ENCODE measurements around the gene PRKCA. TPM values are rescaled to one million over a fixed set of nuclear protein-coding genes. Genes with fewer than 3 reads are reported as not detected.

The PRKCA gene
- total and polyA plus RNA-seq, 2 of the 13 experiments (the other 11 are each of a cell fraction or from before 2014, with no cell fraction given) = 18.5 to 21.5 TPM

GRCh38 chr17:66704858-66705520 lies 402.6 kb downstream of the PRKCA start (continued):
- no peak for TF ChIP-seq ZBTB39 (CRISPR knock-in tag; IDR thresholded peaks at IDR 0.05)
- TF ChIP-seq ZNF180 (CRISPR knock-in tag; IDR thresholded peaks at IDR 0.05; ENCODE audit: borderline replicate concordance, low read depth) = no peak

GRCh38 chr17:66706851-66707450 lies 404.5 kb downstream of the PRKCA start:
- Histone ChIP-seq H3K79me2 (ENCODE audit: insufficient read depth, low read length) (no peaks in the 10 kb centered on the region), H3K4me3 (replicated peaks in 1 of 3; ENCODE audit: insufficient read depth in 1 of 3, low read depth in 2 of 3, low read length in 3 of 3) (no peak overlapping the region), H3K9ac (ENCODE audit: insufficient read depth, low read depth, low read length) (no peak overlapping the region), H3K9me3 (ENCODE audit: low read length) (no peaks in the 10 kb centered on the region), H4K20me1 (ENCODE audit: insufficient read depth, low read length) (no peaks in the 10 kb centered on the region), H3K4me2 (ENCODE audit: low read depth, low read length) (no peak overlapping the region), H3K27ac (ENCODE audit: extremely low read length, insufficient read depth, low read length) (no peak overlapping the region), H3K4me1 (ENCODE audit: insufficient read depth, low read length) (peaks cover 8% of the 10 kb centered on the region), H3K36me3 (replicated peaks in 1 of 2; ENCODE audit: control insufficient read depth in 1 of 2, insufficient read depth in 2 of 2, low read length in 2 of 2) (no peaks in the 10 kb centered on the region), H2AFZ (ENCODE audit: low read length) (no peak overlapping the region), H3K27me3 (ENCODE audit: control insufficient read depth in 1 of 2, insufficient read depth in 2 of 2, low read length in 2 of 2) (no peaks in the 10 kb centered on the region)
- WGBS (ENCODE audit: low lambda C conversion rate) = 98% methylated on average over 1 of the region's 1 CpG
- DNase-seq (ENCODE audit: low spot score) = no peak
- BruUV-seq (replicated peaks) = no TSS peak
- TF ChIP-seq GFI1 (CRISPR knock-in tag; IDR thresholded peaks at IDR 0.05; ENCODE audit: borderline replicate concordance) (no peak), SRY (CRISPR knock-in tag; IDR thresholded peaks at IDR 0.05) (no peak), ZFYVE20 (CRISPR knock-in tag; IDR thresholded peaks at IDR 0.05; ENCODE audit: borderline replicate concordance, low read depth) (no peak), ZBTB44 (CRISPR knock-in tag; IDR thresholded peaks at IDR 0.05) (no peak), YEATS2 (CRISPR knock-in tag; IDR thresholded peaks at IDR 0.05; ENCODE audit: borderline replicate concordance) (no peak), ZNF251 (CRISPR knock-in tag; IDR thresholded peaks at IDR 0.05) (no peak)
- in situ Hi-C loops (cut with HindIII; ENCODE audit: extremely low pct_ligation_motif_present, low pct_unique_long_range_greater_than_20kb) (no loop called here), intact Hi-C loops (cut with micrococcal nuclease; ENCODE audit: unreplicated experiment) (no loop called here)
- no peak for FAIRE-seq
- no peak; the same call in 2 of the 3 replicates for ATAC-seq
- ChIA-PET CTCF (ENCODE audit: low intra/inter-chr PET ratio, low total read pairs) (no interaction called here), POLR2A (no interaction called here)

All from HepG2 (cell line).